Measurements from ENCODE around the gene NMD3.

Gene NMD3

DNA sequence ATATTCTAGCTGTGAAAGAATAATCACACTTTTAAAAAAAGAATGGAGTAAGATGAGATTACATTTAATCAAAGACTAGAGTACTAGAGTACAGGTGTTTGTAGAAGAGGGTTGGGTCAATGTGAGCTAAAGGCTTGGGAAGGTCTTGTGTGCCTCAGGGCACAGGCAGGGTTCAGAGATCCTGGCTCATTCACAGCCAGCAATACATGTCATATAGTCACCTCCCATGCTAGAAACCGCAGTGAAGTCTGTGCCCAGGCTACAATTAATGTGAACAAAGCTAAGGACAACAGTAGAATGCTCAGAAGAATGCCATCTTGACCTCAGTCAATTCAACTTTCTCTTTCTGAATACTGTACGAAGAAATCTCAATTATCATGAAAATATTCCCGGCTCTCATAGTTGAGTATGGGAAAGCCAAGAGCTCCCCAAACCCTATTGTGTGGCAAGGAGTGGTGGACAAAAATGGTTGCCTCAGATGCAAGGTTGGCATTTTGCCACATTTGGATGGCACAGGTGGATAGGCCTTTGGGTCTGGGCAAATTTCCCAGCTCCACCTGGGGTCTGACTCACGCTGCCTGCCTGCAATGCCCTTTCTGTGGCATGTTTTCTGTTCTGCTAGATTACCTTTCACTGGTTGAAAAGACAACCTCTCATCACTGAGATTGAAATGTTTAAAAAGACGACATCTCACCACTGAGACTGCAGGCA, 70.2 kb downstream of the NMD3 start:
- no peak for DNase-seq

DNA sequence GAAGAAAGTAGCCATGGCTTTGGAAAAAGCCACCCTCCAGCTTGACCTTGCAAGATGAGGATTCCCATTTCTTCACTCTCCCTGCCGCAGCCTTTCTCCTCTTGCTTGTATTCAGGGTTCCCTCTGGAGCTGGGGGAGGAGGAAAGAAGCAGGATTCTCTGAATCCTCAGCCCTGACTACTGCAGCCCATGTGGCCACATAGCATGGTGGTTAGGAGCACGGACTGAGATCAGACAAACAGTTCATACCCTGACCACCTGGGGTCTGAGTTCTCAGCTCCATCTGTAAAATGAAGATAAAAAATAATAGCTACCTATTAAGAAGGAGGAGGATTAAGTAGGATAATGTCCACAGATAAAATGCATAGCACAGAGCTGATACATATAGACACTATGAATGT, 72.3 kb downstream of the NMD3 start:
- no peak for DNase-seq

DNA sequence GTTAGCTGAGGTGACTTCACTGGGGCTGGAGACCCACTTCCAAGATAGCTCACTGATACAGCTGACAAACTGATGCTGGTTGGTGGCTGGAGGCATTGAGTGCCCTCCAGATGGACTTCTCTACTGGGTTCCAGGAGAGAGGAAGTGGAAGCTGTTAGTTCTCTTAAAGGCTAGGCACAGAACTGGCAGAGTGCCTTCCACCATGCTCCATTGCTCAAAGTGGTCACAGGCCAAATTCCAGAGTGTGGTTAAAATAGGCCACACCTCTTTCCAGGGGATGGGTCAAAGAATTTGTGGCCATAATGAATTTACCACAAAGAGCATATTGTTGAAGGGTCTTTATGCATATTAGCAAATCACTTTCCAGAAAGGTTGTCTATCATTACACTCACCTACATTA, 74.2 kb downstream of the NMD3 start:
- DNase-seq, result no peak

DNA sequence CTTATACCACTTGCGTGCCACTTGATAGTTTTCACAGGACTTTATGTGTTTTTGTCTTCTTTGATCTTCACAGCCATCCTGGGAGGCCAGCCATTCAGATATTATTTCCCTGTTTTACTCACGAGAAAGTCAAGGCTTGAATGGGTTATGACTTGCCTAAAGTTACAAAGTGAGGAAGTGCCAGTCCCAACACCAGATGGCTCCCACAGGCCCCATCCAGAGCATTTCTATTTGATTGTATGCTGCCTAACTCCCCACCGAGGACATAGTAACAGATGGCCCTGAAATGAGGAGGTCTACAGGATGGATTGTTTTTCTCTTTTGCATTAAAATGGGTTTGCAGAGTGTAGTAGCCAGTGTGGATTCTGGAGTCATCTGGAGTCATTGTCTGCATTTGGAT, 75.7 kb downstream of the NMD3 start:
- DNase-seq, result no peak

All from SW 1271 (cell line).